Gastrocnemius medialis (tissue), 4 donors: ENCODE data around the gene NCR3LG1. TPM values are rescaled to one million over a fixed set of nuclear protein-coding genes. Genes with fewer than 3 reads are reported as not detected.

Experiments
- ATAC-seq, 2 donors: fragments of 150-250 bp; one replicate each; pipeline ENCODE4 v1.9.1; 2016
- DNase-seq, 2 donors: peaks; one replicate each; pipeline ENCODE4 v3.0.0-alpha.2; 2019
- H3K27ac ChIP-seq, 4 donors: fragments of 200-600 bp; sonication (generic); 1 replicate in 1 of 4; 2 replicates in 3 of 4; pipeline ENCODE4 v1.5.1; 2016 to 2018; ENCODE audit warnings: mild to moderate bottlenecking in 2 of 4, moderate library complexity in 1 of 4
- H3K27me3 ChIP-seq, 3 donors: fragments of 200-600 bp; sonication (generic) in 2 of 3; 1 replicate in 1 of 3; 2 replicates in 2 of 3; pipeline versions ENCODE4 v1.5.1 to v1.6.0; 2016 to 2019; ENCODE audit warnings: mild to moderate bottlenecking in 1 of 3, moderate library complexity in 1 of 3
- H3K36me3 ChIP-seq, 2 donors: fragments of 200-600 bp; sonication (generic) in 1 of 2; one replicate each; pipeline ENCODE4 v1.5.1; 2017 to 2018
- H3K4me1 ChIP-seq, 2 donors: fragments of 200-600 bp; sonication (generic) in 1 of 2; one replicate each; pipeline ENCODE4 v1.5.1; 2016 to 2017; ENCODE audit warnings: mild to moderate bottlenecking in 2 of 2
- H3K4me3 ChIP-seq, 4 donors: fragments of 200-600 bp; sonication (generic) in 3 of 4; 1 replicate in 1 of 4; 2 replicates in 3 of 4; pipeline ENCODE4 v1.5.1; 2016 to 2019; ENCODE audit warnings: mild to moderate bottlenecking in 2 of 4
- H3K9me3 ChIP-seq, 3 donors: fragments of 200-600 bp; sonication (generic) in 2 of 3; 1 replicate in 1 of 3; 2 replicates in 2 of 3; pipeline ENCODE4 v1.5.1; 2016 to 2019
- POLR2A ChIP-seq, 2 donors: fragments of 450-650 bp; IDR thresholded peaks; one replicate each; pipeline ENCODE4 v1.6.1; 2017; ENCODE audit warnings: antibody characterized with exemption in 2 of 2, mild to moderate bottlenecking in 2 of 2, moderate library complexity in 2 of 2
- in situ Hi-C, 4 donors: fragments of 200-750 bp; cut with MboI; loops; one replicate each; pipeline versions ENCODE4 v1.15.0 to v1.8.0; 2017; ENCODE audit warnings: low sequenced_read_pairs in 4 of 4
- intact Hi-C: fragments of 100-400 bp; cut with DNase I; formaldehyde crosslinking; loops from one replicate; pipeline ENCODE4 v1.15.1; 2023; ENCODE audit warnings: low total_unique reads
- total RNA-seq, 4 donors: library from RNA; depleted of rRNA; stranded (reverse); fragments of >200 nt; gene quantifications; one replicate each; pipeline versions ENCODE4 v1.1.0 to v1.2.3, GENCODE V29; 2016
- TF ChIP-seq, protein P1 (sequence below), 5 experiments: fragments of 450-650 bp in 3 of 5; fragments of 200-600 bp in 2 of 5; sonication (generic) in 2 of 5; IDR thresholded peaks in 4 of 5; conservative IDR thresholded peaks in 1 of 5; 1 replicate in 4 of 5; 2 replicates in 1 of 5; pipeline ENCODE4 v1.5.1; 2016 to 2019; ENCODE audit warnings: antibody characterized with exemption in 5 of 5, mild to moderate bottlenecking in 3 of 5, moderate library complexity in 3 of 5

NCR3LG1 gene
- total RNA-seq, 4 donors from 2014 or later = 0.07 to 0.95 (median 0.38) TPM

DNA sequence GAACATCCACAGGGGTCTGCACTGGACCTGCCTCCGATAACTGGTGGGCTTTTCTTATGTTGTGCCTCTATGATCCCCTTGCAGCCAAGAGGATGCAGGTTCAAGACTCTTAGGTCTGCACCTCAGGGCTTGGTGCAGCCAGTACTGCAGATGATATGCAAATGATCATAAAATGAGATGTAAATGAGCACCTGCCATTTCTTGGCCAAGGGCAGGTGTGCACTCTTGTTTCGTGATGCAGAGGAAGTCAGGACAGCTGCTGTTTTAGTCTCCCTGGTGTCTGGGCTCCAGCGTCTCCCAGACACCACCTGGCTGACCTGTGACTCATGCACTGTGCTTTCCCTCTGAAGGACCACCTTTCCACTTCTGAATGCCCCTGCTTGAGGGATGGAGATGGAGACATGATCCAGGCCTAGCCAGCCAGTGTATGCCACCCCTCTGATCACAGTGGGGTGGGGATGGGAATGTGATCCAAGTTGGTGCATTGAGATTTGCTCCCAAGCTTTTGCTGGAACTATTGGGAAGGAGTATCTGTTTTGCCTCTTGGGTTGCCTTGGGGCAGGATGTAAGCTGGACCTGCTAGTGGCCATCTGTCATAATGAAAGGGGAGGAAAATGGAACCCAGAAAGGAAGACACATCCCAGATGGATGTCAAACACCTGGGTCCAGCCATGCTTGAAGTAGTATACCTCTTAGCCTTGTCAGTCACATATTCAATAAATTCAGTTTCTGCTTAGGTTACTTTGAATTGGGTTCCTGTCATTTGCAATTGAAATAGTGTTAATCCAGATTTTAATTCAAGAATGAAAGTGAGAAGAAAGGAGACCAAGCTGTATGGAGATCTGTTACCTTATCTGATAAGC, 40.1 kb downstream of the NCR3LG1 start:
- Histone ChIP-seq H3K4me1 (peaks cover 8 to 15% of the 10 kb centered on the region in 2 donors), H3K27me3 (no peaks in the 10 kb centered on the region), H3K9me3 (no peaks in the 10 kb centered on the region), H3K27ac (no peak overlapping the region), H3K4me3 (no peak overlapping the region), H3K36me3 (peaks cover 0 to 7% of the 10 kb centered on the region in 2 donors)
- ATAC-seq = no peak
- intact Hi-C loops = loop anchor here (5.0 kb wide), 1 partner anchor 41 kb away; no protein-coding TSS in a partner anchor
- DNase-seq = no peak
- in situ Hi-C loops = loop anchor here in 2 of 4 donors (25.0 kb wide), 2 partner anchors 296 to 321 kb away; partner anchors contain the start of gene MYOD1 (in 1 of the 2)
- TF ChIP-seq, protein P1, sequence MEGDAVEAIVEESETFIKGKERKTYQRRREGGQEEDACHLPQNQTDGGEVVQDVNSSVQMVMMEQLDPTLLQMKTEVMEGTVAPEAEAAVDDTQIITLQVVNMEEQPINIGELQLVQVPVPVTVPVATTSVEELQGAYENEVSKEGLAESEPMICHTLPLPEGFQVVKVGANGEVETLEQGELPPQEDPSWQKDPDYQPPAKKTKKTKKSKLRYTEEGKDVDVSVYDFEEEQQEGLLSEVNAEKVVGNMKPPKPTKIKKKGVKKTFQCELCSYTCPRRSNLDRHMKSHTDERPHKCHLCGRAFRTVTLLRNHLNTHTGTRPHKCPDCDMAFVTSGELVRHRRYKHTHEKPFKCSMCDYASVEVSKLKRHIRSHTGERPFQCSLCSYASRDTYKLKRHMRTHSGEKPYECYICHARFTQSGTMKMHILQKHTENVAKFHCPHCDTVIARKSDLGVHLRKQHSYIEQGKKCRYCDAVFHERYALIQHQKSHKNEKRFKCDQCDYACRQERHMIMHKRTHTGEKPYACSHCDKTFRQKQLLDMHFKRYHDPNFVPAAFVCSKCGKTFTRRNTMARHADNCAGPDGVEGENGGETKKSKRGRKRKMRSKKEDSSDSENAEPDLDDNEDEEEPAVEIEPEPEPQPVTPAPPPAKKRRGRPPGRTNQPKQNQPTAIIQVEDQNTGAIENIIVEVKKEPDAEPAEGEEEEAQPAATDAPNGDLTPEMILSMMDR (IDR thresholded peaks at IDR 0.05 in 4 of 5, conservative IDR thresholded peaks at IDR 0.05 in 1 of 5) = no peak
- no peak for TF ChIP-seq POLR2A (IDR thresholded peaks at IDR 0.05)

DNA sequence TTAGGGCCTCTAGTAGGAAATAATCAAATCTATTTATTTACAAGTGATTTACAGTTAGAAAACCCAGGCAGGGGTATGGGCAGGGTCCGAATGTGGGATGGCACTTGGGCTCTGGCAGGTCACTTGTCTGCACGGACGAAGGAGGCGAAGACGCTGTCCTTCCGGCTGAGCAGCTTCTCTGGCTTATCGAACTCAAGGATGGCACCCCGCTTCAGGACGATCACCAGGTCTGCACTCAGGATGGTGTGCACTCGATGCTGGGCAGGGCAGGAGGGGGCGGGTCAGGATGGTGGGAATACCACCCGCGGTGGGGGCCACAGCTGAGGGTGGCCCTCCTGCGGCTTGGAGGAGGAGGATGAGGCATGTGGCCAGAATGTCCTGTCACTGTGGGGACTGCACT, 41.3 kb downstream of the NCR3LG1 start:
- DNase-seq = no peak
- H3K27me3 ChIP-seq = no peaks in the 10 kb centered on the region
- intact Hi-C loops = loop anchor here (5.0 kb wide), 1 partner anchor 39 kb away; no protein-coding TSS in a partner anchor
- H3K36me3 ChIP-seq = no peaks in the 10 kb centered on the region
- in situ Hi-C loops = loop anchor here in 2 of 4 donors (25.0 kb wide), 2 partner anchors 294 to 319 kb away; partner anchors contain the start of gene MYOD1 (in 1 of the 2)
- ATAC-seq = no peak
- H3K4me3 ChIP-seq = no peak overlapping the region
- TF ChIP-seq, protein P1 (IDR thresholded peaks at IDR 0.05 in 4 of 5, conservative IDR thresholded peaks at IDR 0.05 in 1 of 5) = no peak
- TF ChIP-seq POLR2A (IDR thresholded peaks at IDR 0.05) = no peak
- no peak overlapping the region for H3K27ac ChIP-seq
- peaks cover 0 to 4% of the 10 kb centered on the region in 2 donors for H3K4me1 ChIP-seq
- H3K9me3 ChIP-seq = no peaks in the 10 kb centered on the region

DNA sequence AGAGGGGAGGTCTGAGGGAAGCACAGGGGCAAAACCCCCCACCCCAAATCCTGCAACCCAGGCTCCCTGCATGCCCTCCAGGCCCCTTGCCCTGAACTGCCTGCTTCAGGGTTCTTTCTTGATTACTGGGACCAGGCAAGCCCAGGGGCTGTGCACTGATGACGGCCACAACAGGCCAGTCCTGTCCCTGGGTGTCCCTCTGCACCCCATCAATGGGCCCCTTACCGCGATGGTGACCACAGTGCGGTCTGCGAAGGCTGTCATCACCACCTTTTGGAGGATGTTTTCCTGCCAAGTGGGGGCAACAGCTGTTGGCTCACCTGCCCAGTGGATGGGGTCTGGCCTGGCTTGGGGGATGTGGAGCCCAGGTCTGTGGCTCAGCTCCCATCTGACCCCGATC, 41.9 kb downstream of the NCR3LG1 start:
- in situ Hi-C loops = loop anchor here in 2 of 4 donors (25.0 kb wide), 2 partner anchors 294 to 319 kb away; partner anchors contain the start of gene MYOD1 (in 1 of the 2)
- no peaks in the 10 kb centered on the region for H3K36me3 ChIP-seq
- no peaks in the 10 kb centered on the region for H3K9me3 ChIP-seq
- H3K4me1 ChIP-seq = no peaks in the 10 kb centered on the region
- H3K4me3 ChIP-seq = no peak overlapping the region
- ATAC-seq (no peak), DNase-seq (no peak)
- TF ChIP-seq, protein P1 (IDR thresholded peaks at IDR 0.05 in 4 of 5, conservative IDR thresholded peaks at IDR 0.05 in 1 of 5) = no peak
- no peak for TF ChIP-seq POLR2A (IDR thresholded peaks at IDR 0.05)
- no peaks in the 10 kb centered on the region for H3K27me3 ChIP-seq
- intact Hi-C loops = loop anchor here (5.0 kb wide), 1 partner anchor 39 kb away; no protein-coding TSS in a partner anchor
- H3K27ac ChIP-seq = no peak overlapping the region

DNA sequence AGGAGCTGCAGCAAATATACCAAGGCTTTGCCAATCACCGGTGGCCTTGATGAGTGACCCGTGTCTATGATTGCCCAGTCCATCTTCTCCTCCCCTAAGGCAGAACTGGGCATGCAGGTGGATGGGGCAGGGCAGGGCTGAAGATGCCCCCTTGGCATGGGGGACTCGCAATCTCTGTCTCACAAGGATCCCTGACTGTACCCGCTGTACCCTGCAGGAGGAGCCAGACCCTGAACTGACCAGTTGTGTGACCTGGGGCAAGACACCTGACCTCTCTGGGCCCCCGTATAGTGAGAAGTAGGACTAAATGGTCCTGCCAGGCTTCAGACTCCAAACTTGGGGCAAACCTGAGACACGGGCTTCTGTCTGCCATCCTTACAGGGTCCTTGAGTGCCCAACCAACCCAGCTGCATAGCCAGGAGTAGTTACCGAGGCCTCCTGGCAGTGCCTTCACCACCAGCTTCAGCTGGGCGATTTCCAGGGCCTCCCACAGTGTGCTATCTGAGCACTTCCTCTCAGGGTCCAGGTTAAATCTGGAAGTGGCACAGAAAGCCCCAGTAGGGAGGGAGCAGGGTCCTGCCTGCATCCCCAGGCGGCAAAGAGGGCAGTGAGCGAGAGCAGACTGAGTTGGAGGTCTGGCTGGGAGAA, 43.3 kb downstream of the NCR3LG1 start:
- H3K27me3 ChIP-seq = no peaks in the 10 kb centered on the region
- H3K4me3 ChIP-seq = no peak overlapping the region
- no peak for DNase-seq
- in situ Hi-C loops = loop anchor here in 2 of 4 donors (25.0 kb wide), 2 partner anchors 292 to 317 kb away; partner anchors contain the start of gene MYOD1 (in 1 of the 2)
- ATAC-seq = no peak
- H3K4me1 ChIP-seq = no peaks in the 10 kb centered on the region
- no peaks in the 10 kb centered on the region for H3K9me3 ChIP-seq
- intact Hi-C loops = loop anchor here (5.0 kb wide), 1 partner anchor 37 kb away; no protein-coding TSS in a partner anchor
- H3K27ac ChIP-seq = no peak overlapping the region
- no peaks in the 10 kb centered on the region for H3K36me3 ChIP-seq
- TF ChIP-seq POLR2A (IDR thresholded peaks at IDR 0.05) = no peak
- TF ChIP-seq, protein P1 (IDR thresholded peaks at IDR 0.05 in 4 of 5, conservative IDR thresholded peaks at IDR 0.05 in 1 of 5) = no peak
